K562 (cell line): ENCODE results near the gene PNPLA4. TPM values are rescaled to one million over a fixed set of nuclear protein-coding genes. Genes with fewer than 3 reads are reported as not detected.

Experiments used
- CBX3 ChIP-seq, 2 experiments: IDR thresholded peaks; 1 replicate in 1 of 2; 2 replicates in 1 of 2; pipeline ENCODE4 v1.6.1; 2012; ENCODE audit warnings: inconsistent platforms in 2 of 2, low read length in 2 of 2, borderline replicate concordance in 1 of 2, control low read depth in 1 of 2
- ELF2 ChIP-seq: fragments of 250-450 bp; sonication (Bioruptor Pico); IDR thresholded peaks from 2 replicates; pipeline ENCODE4 v1.5.0; 2021; ENCODE audit warnings: mild to moderate bottlenecking
- ETV6 ChIP-seq, 3 experiments: fragments of 150-350 bp in 1 of 3; sonication (generic) in 1 of 3; formaldehyde crosslinking in 1 of 3; IDR thresholded peaks; 2 replicates each; pipeline versions ENCODE4 v1.6.1 to v1.8.0; 2014 to 2022; ENCODE audit warnings: borderline replicate concordance in 2 of 3, low read depth in 2 of 3, antibody characterized with exemption in 1 of 3, low read length in 1 of 3, mild to moderate bottlenecking in 1 of 3, missing genetic modification reagents in 1 of 3
- MTA3 ChIP-seq: fragments of 450-650 bp; formaldehyde crosslinking; IDR thresholded peaks from 2 replicates; pipeline ENCODE4 v1.6.1; 2017; ENCODE audit warnings: mild to moderate bottlenecking, borderline replicate concordance
- ZC3H8 ChIP-seq: fragments of 450-650 bp; IDR thresholded peaks from 2 replicates; pipeline ENCODE4 v1.6.1; 2017
- ZNF212 ChIP-seq: fragments of 450-650 bp; formaldehyde crosslinking; IDR thresholded peaks from 2 replicates; pipeline ENCODE4 v1.4.0; 2020; ENCODE audit warnings: mild to moderate bottlenecking
- polyA plus RNA-seq, 8 experiments: library from polyadenylated mRNA; depleted of rRNA in 4 of 8; stranded (reverse) in 5 of 8; unstranded in 3 of 8; fragments of >200 nt; fragmentation: Nextera tagmentation in 2 of 8; fragmentation: Illumina TruSeq in 1 of 8; extraction: Ambion mirVana in 2 of 8; extraction: Trizol in 1 of 8; gene quantifications; 2 replicates each; pipeline versions ENCODE4 v1.2.1 to v1.2.3, GENCODE V29; 2011 to 2014; ENCODE audit warnings: inconsistent platforms in 1 of 8, missing spikeins in 1 of 8
- total RNA-seq, 7 experiments: library from RNA; depleted of rRNA in 6 of 7; stranded (reverse); fragments of >200 nt in 6 of 7; fragmentation: Illumina TruSeq in 2 of 7; extraction: Trizol in 2 of 7; gene quantifications; 2 replicates each; pipeline versions ENCODE4 v1.2.1 to v1.2.3, GENCODE V29; 2011 to 2021; ENCODE audit warnings: low replicate concordance in 1 of 7
- TF ChIP-seq, protein P1 (sequence below), 2 experiments: fragments of 450-650 bp; IDR thresholded peaks; 2 replicates each; pipeline ENCODE4 v1.6.1; 2016
- TF ChIP-seq, protein P2 (sequence below), 2 experiments: IDR thresholded peaks; 2 replicates each; pipeline ENCODE4 v1.6.1; 2011; ENCODE audit warnings: borderline replicate concordance in 1 of 2, control low read depth in 1 of 2, low read depth in 1 of 2, low read length in 1 of 2, mild to moderate bottlenecking in 1 of 2, mixed read lengths in 1 of 2, moderate library complexity in 1 of 2; ENCODE audit not compliant: insufficient read depth in 1 of 2, insufficient read length in 1 of 2, poor library complexity in 1 of 2, severe bottlenecking in 1 of 2; ENCODE audit errors: extremely low read depth in 1 of 2
- TF ChIP-seq, protein P3 (sequence below): IDR thresholded peaks from 2 replicates; pipeline ENCODE4 v1.6.1; 2011; ENCODE audit warnings: borderline replicate concordance, low read depth, mild to moderate bottlenecking, moderate library complexity, low read length; ENCODE audit not compliant: insufficient read depth, poor library complexity, severe bottlenecking
- TF ChIP-seq, protein P4 (sequence below): fragments of 450-650 bp; IDR thresholded peaks from 2 replicates; pipeline ENCODE4 v1.6.1; 2016; ENCODE audit warnings: low read depth

PNPLA4 gene
- total and polyA plus RNA-seq, 9 of the 15 experiments (the other 6 are each of a cell fraction or from before 2014, with no cell fraction given): 20.7 to 61.1 (median 32.7) TPM

DNA sequence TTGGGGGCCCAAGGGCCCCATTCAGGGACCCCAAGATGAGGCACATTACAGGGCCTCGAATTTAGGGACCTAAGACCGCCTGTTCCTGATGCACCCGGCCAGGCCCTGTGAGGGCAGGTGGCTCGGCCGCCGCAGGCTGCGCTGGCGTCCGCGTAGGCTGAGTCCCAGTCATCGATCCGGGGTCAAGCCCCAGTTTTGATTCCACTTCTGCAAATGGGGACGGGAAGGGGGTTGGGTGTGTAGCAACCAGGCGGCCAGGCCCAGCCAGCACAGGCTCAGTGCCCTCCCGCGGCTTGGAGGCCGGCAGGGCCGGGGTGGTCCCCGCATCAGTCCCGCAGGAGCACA lies 327 bp downstream of the PNPLA4 start (continued):
- no peak for TF ChIP-seq CBX3 (IDR thresholded peaks at IDR 0.05; ENCODE audit: borderline replicate concordance in 1 of 2, low read length in 2 of 2)
- TF ChIP-seq, protein P1, sequence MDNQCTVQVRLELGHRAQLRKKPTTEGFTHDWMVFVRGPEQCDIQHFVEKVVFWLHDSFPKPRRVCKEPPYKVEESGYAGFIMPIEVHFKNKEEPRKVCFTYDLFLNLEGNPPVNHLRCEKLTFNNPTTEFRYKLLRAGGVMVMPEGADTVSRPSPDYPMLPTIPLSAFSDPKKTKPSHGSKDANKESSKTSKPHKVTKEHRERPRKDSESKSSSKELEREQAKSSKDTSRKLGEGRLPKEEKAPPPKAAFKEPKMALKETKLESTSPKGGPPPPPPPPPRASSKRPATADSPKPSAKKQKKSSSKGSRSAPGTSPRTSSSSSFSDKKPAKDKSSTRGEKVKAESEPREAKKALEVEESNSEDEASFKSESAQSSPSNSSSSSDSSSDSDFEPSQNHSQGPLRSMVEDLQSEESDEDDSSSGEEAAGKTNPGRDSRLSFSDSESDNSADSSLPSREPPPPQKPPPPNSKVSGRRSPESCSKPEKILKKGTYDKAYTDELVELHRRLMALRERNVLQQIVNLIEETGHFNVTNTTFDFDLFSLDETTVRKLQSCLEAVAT (IDR thresholded peaks at IDR 0.05): no peak
- TF ChIP-seq ELF2: no peak
- TF ChIP-seq ZC3H8: no peak
- TF ChIP-seq, protein P2, sequence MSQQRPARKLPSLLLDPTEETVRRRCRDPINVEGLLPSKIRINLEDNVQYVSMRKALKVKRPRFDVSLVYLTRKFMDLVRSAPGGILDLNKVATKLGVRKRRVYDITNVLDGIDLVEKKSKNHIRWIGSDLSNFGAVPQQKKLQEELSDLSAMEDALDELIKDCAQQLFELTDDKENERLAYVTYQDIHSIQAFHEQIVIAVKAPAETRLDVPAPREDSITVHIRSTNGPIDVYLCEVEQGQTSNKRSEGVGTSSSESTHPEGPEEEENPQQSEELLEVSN (IDR thresholded peaks at IDR 0.05; ENCODE audit: borderline replicate concordance in 1 of 2, extremely low read depth in 1 of 2, insufficient read depth in 1 of 2, insufficient read length in 1 of 2, low read depth in 1 of 2, low read length in 1 of 2, poor library complexity in 1 of 2, severe bottlenecking in 1 of 2): peak in 1 of 2 experiments; percentile 71
- TF ChIP-seq ZNF212 (CRISPR knock-in tag): no peak
- TF ChIP-seq, protein P3, sequence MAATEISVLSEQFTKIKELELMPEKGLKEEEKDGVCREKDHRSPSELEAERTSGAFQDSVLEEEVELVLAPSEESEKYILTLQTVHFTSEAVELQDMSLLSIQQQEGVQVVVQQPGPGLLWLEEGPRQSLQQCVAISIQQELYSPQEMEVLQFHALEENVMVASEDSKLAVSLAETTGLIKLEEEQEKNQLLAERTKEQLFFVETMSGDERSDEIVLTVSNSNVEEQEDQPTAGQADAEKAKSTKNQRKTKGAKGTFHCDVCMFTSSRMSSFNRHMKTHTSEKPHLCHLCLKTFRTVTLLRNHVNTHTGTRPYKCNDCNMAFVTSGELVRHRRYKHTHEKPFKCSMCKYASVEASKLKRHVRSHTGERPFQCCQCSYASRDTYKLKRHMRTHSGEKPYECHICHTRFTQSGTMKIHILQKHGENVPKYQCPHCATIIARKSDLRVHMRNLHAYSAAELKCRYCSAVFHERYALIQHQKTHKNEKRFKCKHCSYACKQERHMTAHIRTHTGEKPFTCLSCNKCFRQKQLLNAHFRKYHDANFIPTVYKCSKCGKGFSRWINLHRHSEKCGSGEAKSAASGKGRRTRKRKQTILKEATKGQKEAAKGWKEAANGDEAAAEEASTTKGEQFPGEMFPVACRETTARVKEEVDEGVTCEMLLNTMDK: no peak
- TF ChIP-seq ETV6 (IDR thresholded peaks at IDR 0.05; ENCODE audit: borderline replicate concordance in 1 of 2, low read depth in 2 of 2, low read length in 1 of 2): no peak
- no peak for TF ChIP-seq ETV6 (CRISPR knock-in tag; IDR thresholded peaks at IDR 0.05; ENCODE audit: borderline replicate concordance)
- TF ChIP-seq, protein P4, sequence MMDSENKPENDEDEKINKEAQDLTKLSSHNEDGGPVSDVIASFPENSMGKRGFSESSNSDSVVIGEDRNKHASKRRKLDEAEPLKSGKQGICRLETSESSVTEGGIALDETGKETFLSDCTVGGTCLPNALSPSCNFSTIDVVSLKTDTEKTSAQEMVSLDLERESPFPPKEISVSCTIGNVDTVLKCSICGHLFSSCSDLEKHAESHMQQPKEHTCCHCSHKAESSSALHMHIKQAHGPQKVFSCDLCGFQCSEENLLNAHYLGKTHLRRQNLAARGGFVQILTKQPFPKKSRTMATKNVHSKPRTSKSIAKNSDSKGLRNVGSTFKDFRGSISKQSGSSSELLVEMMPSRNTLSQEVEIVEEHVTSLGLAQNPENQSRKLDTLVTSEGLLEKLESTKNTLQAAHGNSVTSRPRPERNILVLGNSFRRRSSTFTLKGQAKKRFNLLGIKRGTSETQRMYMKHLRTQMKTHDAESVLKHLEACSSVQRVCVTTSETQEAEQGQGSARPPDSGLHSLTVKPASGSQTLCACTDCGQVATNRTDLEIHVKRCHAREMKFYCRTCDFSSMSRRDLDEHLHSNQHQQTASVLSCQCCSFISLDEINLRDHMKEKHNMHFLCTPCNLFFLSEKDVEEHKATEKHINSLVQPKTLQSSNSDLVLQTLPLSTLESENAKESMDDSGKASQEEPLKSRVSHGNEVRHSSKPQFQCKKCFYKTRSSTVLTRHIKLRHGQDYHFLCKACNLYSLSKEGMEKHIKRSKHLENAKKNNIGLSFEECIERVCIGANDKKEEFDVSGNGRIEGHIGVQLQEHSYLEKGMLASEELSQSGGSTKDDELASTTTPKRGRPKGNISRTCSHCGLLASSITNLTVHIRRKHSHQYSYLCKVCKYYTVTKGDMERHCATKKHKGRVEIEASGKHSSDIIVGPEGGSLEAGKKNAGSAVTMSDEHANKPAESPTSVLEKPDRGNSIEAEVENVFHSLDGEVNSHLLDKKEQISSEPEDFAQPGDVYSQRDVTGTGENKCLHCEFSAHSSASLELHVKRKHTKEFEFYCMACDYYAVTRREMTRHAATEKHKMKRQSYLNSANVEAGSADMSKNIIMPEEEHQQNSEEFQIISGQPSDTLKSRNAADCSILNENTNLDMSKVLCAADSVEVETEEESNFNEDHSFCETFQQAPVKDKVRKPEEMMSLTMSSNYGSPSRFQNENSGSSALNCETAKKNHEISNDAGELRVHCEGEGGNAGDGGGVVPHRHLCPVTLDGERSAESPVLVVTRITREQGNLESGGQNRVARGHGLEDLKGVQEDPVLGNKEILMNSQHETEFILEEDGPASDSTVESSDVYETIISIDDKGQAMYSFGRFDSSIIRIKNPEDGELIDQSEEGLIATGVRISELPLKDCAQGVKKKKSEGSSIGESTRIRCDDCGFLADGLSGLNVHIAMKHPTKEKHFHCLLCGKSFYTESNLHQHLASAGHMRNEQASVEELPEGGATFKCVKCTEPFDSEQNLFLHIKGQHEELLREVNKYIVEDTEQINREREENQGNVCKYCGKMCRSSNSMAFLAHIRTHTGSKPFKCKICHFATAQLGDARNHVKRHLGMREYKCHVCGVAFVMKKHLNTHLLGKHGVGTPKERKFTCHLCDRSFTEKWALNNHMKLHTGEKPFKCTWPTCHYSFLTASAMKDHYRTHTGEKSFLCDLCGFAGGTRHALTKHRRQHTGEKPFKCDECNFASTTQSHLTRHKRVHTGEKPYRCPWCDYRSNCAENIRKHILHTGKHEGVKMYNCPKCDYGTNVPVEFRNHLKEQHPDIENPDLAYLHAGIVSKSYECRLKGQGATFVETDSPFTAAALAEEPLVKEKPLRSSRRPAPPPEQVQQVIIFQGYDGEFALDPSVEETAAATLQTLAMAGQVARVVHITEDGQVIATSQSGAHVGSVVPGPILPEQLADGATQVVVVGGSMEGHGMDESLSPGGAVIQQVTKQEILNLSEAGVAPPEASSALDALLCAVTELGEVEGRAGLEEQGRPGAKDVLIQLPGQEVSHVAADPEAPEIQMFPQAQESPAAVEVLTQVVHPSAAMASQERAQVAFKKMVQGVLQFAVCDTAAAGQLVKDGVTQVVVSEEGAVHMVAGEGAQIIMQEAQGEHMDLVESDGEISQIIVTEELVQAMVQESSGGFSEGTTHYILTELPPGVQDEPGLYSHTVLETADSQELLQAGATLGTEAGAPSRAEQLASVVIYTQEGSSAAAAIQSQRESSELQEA: no peak
- no peak for TF ChIP-seq MTA3
